ENCODE data around the gene WDR64. TPM values are rescaled to one million over a fixed set of nuclear protein-coding genes. Genes with fewer than 3 reads are reported as not detected.

The WDR64 gene
- total RNA-seq, 6 donors from 2014 or later, result 0.20 TPM; not detected in 5

- ATAC-seq (ENCODE audit: low FRiP score in 2 of 2), result no peak
- Histone ChIP-seq H3K27me3 (no peaks in the 10 kb centered on the region), H3K9me3 (no peaks in the 10 kb centered on the region), H3K36me3 (peaks cover 0 to 10% (median under 1%) of the 10 kb centered on the region in 4 donors), H3K4me1 (peaks cover 12 to 25% (median 20%) of the 10 kb centered on the region in 4 donors), H3K4me3 (peak overlapping the region in 1 of 4 donors; percentile 17), H3K27ac (peak overlapping the region in 1 of 4 donors; percentile 5)
- TF ChIP-seq EP300 (IDR thresholded peaks at IDR 0.05) (no peak), POLR2AphosphoS5 (IDR thresholded peaks at IDR 0.05) (no peak), POLR2A (IDR thresholded peaks at IDR 0.05) (no peak), CTCF (IDR thresholded peaks at IDR 0.05) (no peak)
- no peak for DNase-seq
- 73 to 80% methylated on average over 5 of the region's 5 CpGs for WGBS, 2 donors
Measured at GRCh38 chr1:241638099-241638682, 13.9 kb upstream of the WDR64 start.

GRCh38 chr1:241638909-241639622 is 13.0 kb upstream of the WDR64 start:
- no peak for DNase-seq
- H3K9me3 ChIP-seq, result no peaks in the 10 kb centered on the region
- TF ChIP-seq EP300 (IDR thresholded peaks at IDR 0.05), result no peak
- no peak for TF ChIP-seq CTCF (IDR thresholded peaks at IDR 0.05)
- no peak for TF ChIP-seq POLR2A (IDR thresholded peaks at IDR 0.05)
- no peak for TF ChIP-seq POLR2AphosphoS5 (IDR thresholded peaks at IDR 0.05)
- 13 to 15% methylated on average over 11 of the region's 11 CpGs for WGBS, 2 donors
- peak overlapping the region in 3 of 4 donors; percentile 87 to 91 (median 88) for H3K27ac ChIP-seq
- peaks cover 12 to 25% (median 20%) of the 10 kb centered on the region in 4 donors for H3K4me1 ChIP-seq
- no peak for ATAC-seq (ENCODE audit: low FRiP score in 2 of 2)
- H3K27me3 ChIP-seq, result no peaks in the 10 kb centered on the region
- H3K4me3 ChIP-seq, result peak overlapping the region; percentile 77 to 95 (median 86)
- peaks cover 0 to 10% (median under 1%) of the 10 kb centered on the region in 4 donors for H3K36me3 ChIP-seq

- Histone ChIP-seq H3K4me3 (peak overlapping the region; percentile 77 to 95 (median 86)), H3K4me1 (peaks cover 12 to 25% (median 20%) of the 10 kb centered on the region in 4 donors), H3K36me3 (peaks cover 0 to 7% (median 0%) of the 10 kb centered on the region in 4 donors), H3K27ac (peak overlapping the region; percentile 79 to 91 (median 88)), H3K9me3 (no peaks in the 10 kb centered on the region), H3K27me3 (no peaks in the 10 kb centered on the region)
- TF ChIP-seq POLR2A (IDR thresholded peaks at IDR 0.05) (no peak), CTCF (IDR thresholded peaks at IDR 0.05) (no peak), POLR2AphosphoS5 (IDR thresholded peaks at IDR 0.05) (no peak), EP300 (IDR thresholded peaks at IDR 0.05) (no peak)
- ATAC-seq (ENCODE audit: low FRiP score in 2 of 2) (peak; percentile 38 to 39), DNase-seq (peak; percentile 36 to 89)
- 0% methylated on average over 21 to 24 of the region's 42 CpGs for WGBS, 2 donors
Measured at GRCh38 chr1:241639623-241640148, 12.4 kb upstream of the WDR64 start.

- DNase-seq (peak; percentile 94 to 100), ATAC-seq (ENCODE audit: low FRiP score in 2 of 2) (peak; percentile 98)
- WGBS, 2 donors, result 6 to 16% methylated on average over 17 to 50 of the region's 81 CpGs
- no peak for TF ChIP-seq EP300 (IDR thresholded peaks at IDR 0.05)
- TF ChIP-seq POLR2AphosphoS5 (IDR thresholded peaks at IDR 0.05), result peak in 1 of 2 donors; percentile 69
- TF ChIP-seq CTCF (IDR thresholded peaks at IDR 0.05), result peak in 3 of 6 experiments; percentile 11 to 46 (median 26)
- TF ChIP-seq POLR2A (IDR thresholded peaks at IDR 0.05), result peak in 3 of 4 donors; percentile 73 to 92 (median 92)
- Histone ChIP-seq H3K27ac (peak within 1 kb of the TSS; percentile 79 to 91 (median 88)), H3K27me3 (no peaks in the 10 kb centered on the region), H3K9me3 (no peaks in the 10 kb centered on the region), H3K4me1 (peaks cover 12 to 25% (median 20%) of the 10 kb centered on the region in 4 donors), H3K4me3 (peak within 1 kb of the TSS; percentile 77 to 95 (median 86)), H3K36me3 (peaks cover 0 to under 1% (median 0%) of the 10 kb centered on the region in 4 donors)
Measured at GRCh38 chr1:241640149-241640866, 11.8 kb upstream of the WDR64 start, which contains the start of the genes CHML and OPN3. TSS of gene CHML (minus strand) at chr1:241640369. CDS start at chr1:241635766, 4,603 bp downstream. TSS of gene OPN3 (minus strand) at chr1:241640369. CDS start at chr1:241640254, 115 bp downstream.

Measured in upper lobe of left lung (tissue), 6 donors.